HEK293 (cell line): Measurements from ENCODE around the gene VAV3.

ENCODE experiments used
- CTCF ChIA-PET: fragments of 350-600 bp; formaldehyde crosslinking; extraction: SDS; loops from one replicate; lab custom pipeline; 2021; ENCODE audit warnings: antibody characterized with exemption; lab: Yijun Ruan, JAX
- POLR2A ChIA-PET: fragments of 300-600 bp; formaldehyde crosslinking; extraction: SDS; loops from one replicate; lab custom pipeline; 2020; ENCODE audit warnings: antibody characterized with exemption, inconsistent platforms; lab: Yijun Ruan, JAX
- H3K27ac ChIP-seq: fragments of 200-500 bp; sonication (Bioruptor generic); 2 replicates; pipeline ENCODE4 v1.5.1; 2014; ENCODE audit warnings: low read depth, low read length, control low read depth, inconsistent platforms; ENCODE audit errors: extremely low read depth
- H3K36me3 ChIP-seq, 2 experiments: fragments of 200-500 bp in 1 of 2; sonication (Bioruptor generic) in 1 of 2; 1 replicate in 1 of 2; 2 replicates in 1 of 2; pipeline ENCODE4 v1.5.1; 2014 to 2017; ENCODE audit warnings: inconsistent platforms in 2 of 2, low read length in 2 of 2; ENCODE audit not compliant: control insufficient read depth in 2 of 2, insufficient read depth in 1 of 2
- H3K4me1 ChIP-seq: fragments of 200-500 bp; sonication (Bioruptor generic); 2 replicates; pipeline ENCODE4 v1.5.1; 2014; ENCODE audit warnings: mild to moderate bottlenecking, low read length, inconsistent platforms; ENCODE audit not compliant: control insufficient read depth, insufficient read depth
- H3K4me3 ChIP-seq: 2 replicates; pipeline ENCODE4 v1.5.1; 2011; ENCODE audit warnings: low read depth, mild to moderate bottlenecking, control low read depth, low read length, moderate library complexity
- H3K9me3 ChIP-seq: fragments of 200-500 bp; sonication (Bioruptor generic); 2 replicates; pipeline ENCODE4 v1.5.1; 2014; ENCODE audit warnings: low read depth, low read length, inconsistent platforms; ENCODE audit not compliant: control insufficient read depth, insufficient read depth
- FEZF1 ChIP-seq: fragments of 450-650 bp; formaldehyde crosslinking; IDR thresholded peaks from 2 replicates; pipeline ENCODE4 v1.5.1; 2016; ENCODE audit warnings: missing biosample characterization, missing genetic modification characterization
- HOXA7 ChIP-seq: sonication (generic); formaldehyde crosslinking; IDR thresholded peaks from 2 replicates; pipeline ENCODE4 v1.8.1; 2022; ENCODE audit warnings: missing genetic modification reagents, borderline replicate concordance
- HOXC10 ChIP-seq: sonication (generic); formaldehyde crosslinking; IDR thresholded peaks from 2 replicates; pipeline ENCODE4 v1.8.1; 2023; ENCODE audit warnings: mild to moderate bottlenecking, missing genetic modification reagents
- MEIS1 ChIP-seq: sonication (generic); formaldehyde crosslinking; IDR thresholded peaks from 2 replicates; pipeline ENCODE4 v1.8.1; 2022; ENCODE audit warnings: missing genetic modification reagents, mild to moderate bottlenecking, borderline replicate concordance
- SP7 ChIP-seq: fragments of 450-650 bp; formaldehyde crosslinking; IDR thresholded peaks from 2 replicates; pipeline ENCODE4 v1.5.1; 2016; ENCODE audit warnings: missing biosample characterization, missing genetic modification characterization
- TCF7L2 ChIP-seq: IDR thresholded peaks from 2 replicates; pipeline ENCODE4 v1.6.1; 2011; ENCODE audit warnings: low read depth, mild to moderate bottlenecking, inconsistent platforms, low read length, moderate library complexity, borderline replicate concordance
- ZEB2 ChIP-seq: fragments of 450-650 bp; formaldehyde crosslinking; IDR thresholded peaks from 2 replicates; pipeline ENCODE4 v1.5.1; 2016; ENCODE audit warnings: missing biosample characterization, missing genetic modification characterization
- ZNF16 ChIP-seq: fragments of 450-650 bp; formaldehyde crosslinking; IDR thresholded peaks from 2 replicates; pipeline ENCODE4 v1.5.1; 2016; ENCODE audit warnings: low read depth, missing biosample characterization, missing genetic modification characterization
- ZNF311 ChIP-seq: fragments of 450-650 bp; formaldehyde crosslinking; IDR thresholded peaks from 2 replicates; pipeline ENCODE4 v1.5.1; 2017; ENCODE audit warnings: missing biosample characterization, missing genetic modification characterization, borderline replicate concordance
- ZNF423 ChIP-seq: fragments of 450-650 bp; formaldehyde crosslinking; IDR thresholded peaks from 2 replicates; pipeline ENCODE4 v1.5.1; 2016; ENCODE audit warnings: missing biosample characterization, missing genetic modification characterization
- ZNF514 ChIP-seq: fragments of 450-650 bp; formaldehyde crosslinking; IDR thresholded peaks from 2 replicates; pipeline ENCODE4 v1.5.1; 2016; ENCODE audit warnings: missing biosample characterization, missing genetic modification characterization
- ZNF585B ChIP-seq: fragments of 450-650 bp; formaldehyde crosslinking; IDR thresholded peaks from 2 replicates; pipeline ENCODE4 v1.5.1; 2016; ENCODE audit warnings: missing biosample characterization, missing genetic modification characterization
- ZNF792 ChIP-seq: fragments of 450-650 bp; formaldehyde crosslinking; IDR thresholded peaks from 2 replicates; pipeline ENCODE4 v1.5.1; 2016; ENCODE audit warnings: missing biosample characterization, missing genetic modification characterization
- TF ChIP-seq, protein P1 (sequence below): fragments of 450-650 bp; formaldehyde crosslinking; IDR thresholded peaks from 2 replicates; pipeline ENCODE4 v1.5.1; 2016; ENCODE audit warnings: missing biosample characterization, missing genetic modification characterization
- TF ChIP-seq, protein P2 (sequence below): fragments of 450-650 bp; formaldehyde crosslinking; optimal IDR thresholded peaks from 2 replicates; pipeline ENCODE3; 2016; ENCODE audit warnings: missing biosample characterization, mild to moderate bottlenecking, missing genetic modification characterization
- TF ChIP-seq, protein P3 (sequence below): fragments of 450-650 bp; formaldehyde crosslinking; IDR thresholded peaks from 2 replicates; pipeline ENCODE4 v1.5.1; 2016; ENCODE audit warnings: missing biosample characterization, missing genetic modification characterization
- TF ChIP-seq, protein P4 (sequence below): fragments of 450-650 bp; formaldehyde crosslinking; IDR thresholded peaks from 2 replicates; pipeline ENCODE4 v1.5.1; 2016; ENCODE audit warnings: missing biosample characterization, missing genetic modification characterization
- TF ChIP-seq, protein P5 (sequence below): fragments of 450-650 bp; formaldehyde crosslinking; conservative IDR thresholded peaks from 2 replicates; pipeline ENCODE4 v1.5.1; 2016; ENCODE audit warnings: low read depth, missing biosample characterization, missing genetic modification characterization

The VAV3 gene

DNA sequence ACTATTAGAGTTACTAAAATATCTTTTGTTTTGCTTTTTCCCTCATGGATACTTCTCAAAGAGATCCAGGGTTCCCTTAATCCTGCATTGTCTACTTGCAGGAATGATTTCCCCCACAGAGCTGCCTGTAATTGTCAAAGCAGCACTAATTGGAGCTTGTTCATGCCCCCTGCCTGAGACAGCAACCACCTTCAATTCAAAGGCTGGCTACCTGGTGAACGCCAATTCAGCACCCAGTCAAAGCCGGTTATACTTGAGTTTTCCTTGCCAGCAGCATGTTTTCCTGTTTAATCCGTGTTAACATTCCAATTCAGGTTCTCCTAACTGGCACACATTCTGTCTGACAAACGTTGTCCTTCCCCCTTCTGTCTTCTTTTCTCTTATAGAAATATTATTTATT is 441.2 kb downstream of the VAV3 start:
- H3K9me3 ChIP-seq: no peaks in the 10 kb centered on the region
- POLR2A ChIA-PET: no interaction called here
- H3K36me3 ChIP-seq: no peaks in the 10 kb centered on the region
- CTCF ChIA-PET: interaction anchor here (1.2 to 1.3 kb wide), 3 partner anchors 45 to 225 kb away, joined by 3 to 7 read pairs (median 5); no protein-coding TSS in a partner anchor
- H3K4me3 ChIP-seq: no peak overlapping the region
- H3K27ac ChIP-seq: no peak overlapping the region
- no peaks in the 10 kb centered on the region for H3K4me1 ChIP-seq
- TF ChIP-seq ZNF792 (tag by site-specific recombination) (no peak), FEZF1 (tag by site-specific recombination) (no peak), ZNF16 (tag by site-specific recombination) (no peak), HOXA7 (CRISPR knock-in tag) (no peak), MEIS1 (CRISPR knock-in tag) (no peak), HOXC10 (CRISPR knock-in tag) (no peak), ZNF423 (tag by site-specific recombination) (no peak)
- TF ChIP-seq, protein P1, sequence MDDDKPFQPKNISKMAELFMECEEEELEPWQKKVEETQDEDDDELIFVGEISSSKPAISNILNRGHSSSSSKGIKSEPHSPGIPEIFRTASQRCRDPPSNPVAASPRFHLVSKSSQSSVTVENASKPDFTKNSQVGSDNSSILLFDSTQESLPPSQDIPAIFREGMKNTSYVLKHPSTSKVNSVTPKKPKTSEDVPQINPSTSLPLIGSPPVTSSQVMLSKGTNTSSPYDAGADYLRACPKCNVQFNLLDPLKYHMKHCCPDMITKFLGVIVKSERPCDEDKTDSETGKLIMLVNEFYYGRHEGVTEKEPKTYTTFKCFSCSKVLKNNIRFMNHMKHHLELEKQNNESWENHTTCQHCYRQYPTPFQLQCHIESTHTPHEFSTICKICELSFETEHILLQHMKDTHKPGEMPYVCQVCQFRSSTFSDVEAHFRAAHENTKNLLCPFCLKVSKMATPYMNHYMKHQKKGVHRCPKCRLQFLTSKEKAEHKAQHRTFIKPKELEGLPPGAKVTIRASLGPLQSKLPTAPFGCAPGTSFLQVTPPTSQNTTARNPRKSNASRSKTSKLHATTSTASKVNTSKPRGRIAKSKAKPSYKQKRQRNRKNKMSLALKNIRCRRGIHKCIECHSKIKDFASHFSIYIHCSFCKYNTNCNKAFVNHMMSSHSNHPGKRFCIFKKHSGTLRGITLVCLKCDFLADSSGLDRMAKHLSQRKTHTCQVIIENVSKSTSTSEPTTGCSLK: no peak
- TF ChIP-seq, protein P2, sequence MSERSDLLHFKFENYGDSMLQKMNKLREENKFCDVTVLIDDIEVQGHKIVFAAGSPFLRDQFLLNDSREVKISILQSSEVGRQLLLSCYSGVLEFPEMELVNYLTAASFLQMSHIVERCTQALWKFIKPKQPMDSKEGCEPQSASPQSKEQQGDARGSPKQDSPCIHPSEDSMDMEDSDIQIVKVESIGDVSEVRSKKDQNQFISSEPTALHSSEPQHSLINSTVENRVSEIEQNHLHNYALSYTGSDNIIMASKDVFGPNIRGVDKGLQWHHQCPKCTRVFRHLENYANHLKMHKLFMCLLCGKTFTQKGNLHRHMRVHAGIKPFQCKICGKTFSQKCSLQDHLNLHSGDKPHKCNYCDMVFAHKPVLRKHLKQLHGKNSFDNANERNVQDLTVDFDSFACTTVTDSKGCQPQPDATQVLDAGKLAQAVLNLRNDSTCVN: no peak
- TF ChIP-seq, protein P3, sequence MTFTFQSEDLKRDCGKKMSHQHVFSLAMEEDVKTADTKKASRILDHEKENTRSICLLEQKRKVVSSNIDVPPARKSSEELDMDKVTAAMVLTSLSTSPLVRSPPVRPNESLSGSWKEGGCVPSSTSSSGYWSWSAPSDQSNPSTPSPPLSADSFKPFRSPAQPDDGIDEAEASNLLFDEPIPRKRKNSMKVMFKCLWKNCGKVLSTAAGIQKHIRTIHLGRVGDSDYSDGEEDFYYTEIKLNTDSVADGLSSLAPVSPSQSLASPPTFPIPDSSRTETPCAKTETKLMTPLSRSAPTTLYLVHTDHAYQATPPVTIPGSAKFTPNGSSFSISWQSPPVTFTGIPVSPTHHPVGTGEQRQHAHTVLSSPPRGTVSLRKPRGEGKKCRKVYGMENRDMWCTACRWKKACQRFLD (tag by site-specific recombination): no peak
- TF ChIP-seq, protein P4, sequence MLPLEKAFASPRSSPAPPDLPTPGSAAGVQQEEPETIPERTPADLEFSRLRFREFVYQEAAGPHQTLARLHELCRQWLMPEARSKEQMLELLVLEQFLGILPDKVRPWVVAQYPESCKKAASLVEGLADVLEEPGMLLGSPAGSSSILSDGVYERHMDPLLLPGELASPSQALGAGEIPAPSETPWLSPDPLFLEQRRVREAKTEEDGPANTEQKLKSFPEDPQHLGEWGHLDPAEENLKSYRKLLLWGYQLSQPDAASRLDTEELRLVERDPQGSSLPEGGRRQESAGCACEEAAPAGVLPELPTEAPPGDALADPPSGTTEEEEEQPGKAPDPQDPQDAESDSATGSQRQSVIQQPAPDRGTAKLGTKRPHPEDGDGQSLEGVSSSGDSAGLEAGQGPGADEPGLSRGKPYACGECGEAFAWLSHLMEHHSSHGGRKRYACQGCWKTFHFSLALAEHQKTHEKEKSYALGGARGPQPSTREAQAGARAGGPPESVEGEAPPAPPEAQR (tag by site-specific recombination): no peak

DNA sequence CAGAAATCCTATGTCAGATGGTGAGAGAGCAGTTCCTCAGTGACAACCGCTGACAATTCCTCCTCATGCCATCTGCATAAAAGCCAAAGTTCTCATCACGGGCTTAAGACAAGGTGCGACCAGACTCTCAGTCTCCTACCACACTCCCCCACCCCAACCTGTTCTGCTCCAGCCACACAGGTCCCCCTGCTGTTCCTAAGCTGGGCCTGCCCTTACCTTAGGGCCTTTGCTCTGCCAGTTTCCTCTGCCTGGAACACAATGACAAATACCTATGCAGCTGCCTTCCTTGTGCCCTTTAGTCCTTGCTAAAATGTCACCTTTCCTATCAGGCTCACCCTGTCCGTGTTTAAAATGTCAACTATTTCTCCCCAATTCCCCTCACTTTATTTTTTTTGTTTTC is 441.9 kb downstream of the VAV3 start:
- ChIA-PET POLR2A (no interaction called here), CTCF (interaction anchor here (1.2 to 1.3 kb wide), 3 partner anchors 45 to 225 kb away, joined by 3 to 7 read pairs (median 5); no protein-coding TSS in a partner anchor)
- no peaks in the 10 kb centered on the region for H3K36me3 ChIP-seq
- no peaks in the 10 kb centered on the region for H3K4me1 ChIP-seq
- no peaks in the 10 kb centered on the region for H3K9me3 ChIP-seq
- no peak for TF ChIP-seq SP7 (tag by site-specific recombination)
- no peak for TF ChIP-seq TCF7L2
- TF ChIP-seq ZEB2 (tag by site-specific recombination): no peak
- TF ChIP-seq ZNF514 (tag by site-specific recombination): no peak
- TF ChIP-seq, protein P5, sequence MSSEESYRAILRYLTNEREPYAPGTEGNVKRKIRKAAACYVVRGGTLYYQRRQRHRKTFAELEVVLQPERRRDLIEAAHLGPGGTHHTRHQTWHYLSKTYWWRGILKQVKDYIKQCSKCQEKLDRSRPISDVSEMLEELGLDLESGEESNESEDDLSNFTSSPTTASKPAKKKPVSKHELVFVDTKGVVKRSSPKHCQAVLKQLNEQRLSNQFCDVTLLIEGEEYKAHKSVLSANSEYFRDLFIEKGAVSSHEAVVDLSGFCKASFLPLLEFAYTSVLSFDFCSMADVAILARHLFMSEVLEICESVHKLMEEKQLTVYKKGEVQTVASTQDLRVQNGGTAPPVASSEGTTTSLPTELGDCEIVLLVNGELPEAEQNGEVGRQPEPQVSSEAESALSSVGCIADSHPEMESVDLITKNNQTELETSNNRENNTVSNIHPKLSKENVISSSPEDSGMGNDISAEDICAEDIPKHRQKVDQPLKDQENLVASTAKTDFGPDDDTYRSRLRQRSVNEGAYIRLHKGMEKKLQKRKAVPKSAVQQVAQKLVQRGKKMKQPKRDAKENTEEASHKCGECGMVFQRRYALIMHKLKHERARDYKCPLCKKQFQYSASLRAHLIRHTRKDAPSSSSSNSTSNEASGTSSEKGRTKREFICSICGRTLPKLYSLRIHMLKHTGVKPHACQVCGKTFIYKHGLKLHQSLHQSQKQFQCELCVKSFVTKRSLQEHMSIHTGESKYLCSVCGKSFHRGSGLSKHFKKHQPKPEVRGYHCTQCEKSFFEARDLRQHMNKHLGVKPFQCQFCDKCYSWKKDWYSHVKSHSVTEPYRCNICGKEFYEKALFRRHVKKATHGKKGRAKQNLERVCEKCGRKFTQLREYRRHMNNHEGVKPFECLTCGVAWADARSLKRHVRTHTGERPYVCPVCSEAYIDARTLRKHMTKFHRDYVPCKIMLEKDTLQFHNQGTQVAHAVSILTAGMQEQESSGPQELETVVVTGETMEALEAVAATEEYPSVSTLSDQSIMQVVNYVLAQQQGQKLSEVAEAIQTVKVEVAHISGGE (tag by site-specific recombination): no peak
- no peak for TF ChIP-seq FEZF1 (tag by site-specific recombination)
- no peak for TF ChIP-seq ZNF585B
- TF ChIP-seq ZNF311 (tag by site-specific recombination): no peak
- TF ChIP-seq, all 188 proteins: peak for 0
- H3K4me3 ChIP-seq: no peak overlapping the region
- H3K27ac ChIP-seq: no peak overlapping the region
